GM21528 (cell line): ENCODE results near the gene MUC21.
"Not testable (repeated sequence)": the region's sequence is repeated elsewhere in the genome, so short reads cannot be mapped to it uniquely, and the experiment has no call there.

Experiments used
- ATAC-seq: cut with Tn5 transposase; IDR thresholded peaks from one replicate; pipeline ENCODE4 v1.9.1; 2021; ENCODE audit warnings: mild to moderate bottlenecking, moderate library complexity; ENCODE audit not compliant: unreplicated experiment, low FRiP score

Gene MUC21

GRCh38 chr6:31005249-31006020, 21.9 kb downstream of the MUC21 start:
- ATAC-seq: no peak

- ATAC-seq: no peak
Measured at GRCh38 chr6:31007694-31008093, 24.2 kb downstream of the MUC21 start.

GRCh38 chr6:31008165-31008564, 24.6 kb downstream of the MUC21 start:
- ATAC-seq: no peak

GRCh38 chr6:31009731-31010130, 26.2 kb downstream of the MUC21 start:
- ATAC-seq: no peak

GRCh38 chr6:31010393-31011060, 27.0 kb downstream of the MUC21 start, which contains the start of gene MUC22:
Gene MUC22 (plus strand): TSS chr6:31010474. CDS start chr6:31010707, 233 bp downstream.
- no peak for ATAC-seq

- no peak for ATAC-seq
Measured at GRCh38 chr6:31011153-31011552, 27.6 kb downstream of the MUC21 start.

GRCh38 chr6:31016659-31017299, 33.3 kb downstream of the MUC21 start:
- ATAC-seq: no peak

GRCh38 chr6:31017436-31017835, 33.9 kb downstream of the MUC21 start:
- ATAC-seq: not testable (repeated sequence)

- no peak for ATAC-seq
Measured at GRCh38 chr6:31020057-31020456, 36.5 kb downstream of the MUC21 start.

GRCh38 chr6:31020631-31021255, 37.2 kb downstream of the MUC21 start:
- ATAC-seq: not testable (repeated sequence)

- not testable (repeated sequence) for ATAC-seq
Measured at GRCh38 chr6:31021705-31022531, 38.4 kb downstream of the MUC21 start.

- no peak for ATAC-seq
Measured at GRCh38 chr6:31025595-31025994, 42.1 kb downstream of the MUC21 start.

GRCh38 chr6:31031095-31031494, 47.6 kb downstream of the MUC21 start:
- ATAC-seq: no peak

GRCh38 chr6:31033075-31033474, 49.6 kb downstream of the MUC21 start:
- ATAC-seq: no peak

GRCh38 chr6:31035862-31036497, 52.5 kb downstream of the MUC21 start:
- no peak for ATAC-seq

GRCh38 chr6:31037169-31037568, 53.7 kb downstream of the MUC21 start:
- ATAC-seq: no peak

- ATAC-seq: no peak
Measured at GRCh38 chr6:31037682-31038081, 54.2 kb downstream of the MUC21 start.

- ATAC-seq: no peak
Measured at GRCh38 chr6:31038559-31038958, 55.0 kb downstream of the MUC21 start.
